H1 (cell line): Measurements from ENCODE around the gene HSCB. TPM values are rescaled to one million over a fixed set of nuclear protein-coding genes. Genes with fewer than 3 reads are reported as not detected.

Experiments used
- CEBPB ChIP-seq: IDR thresholded peaks from 2 replicates; pipeline ENCODE4 v1.6.1; 2012; ENCODE audit warnings: low read depth, low read length
- EP300 ChIP-seq, 2 experiments: IDR thresholded peaks; 1 replicate in 1 of 2; 2 replicates in 1 of 2; pipeline ENCODE4 v1.6.1; 2011 to 2012; ENCODE audit warnings: low read depth in 2 of 2, low read length in 2 of 2, mild to moderate bottlenecking in 2 of 2, borderline replicate concordance in 1 of 2, inconsistent platforms in 1 of 2, moderate library complexity in 1 of 2
- JUN ChIP-seq: IDR thresholded peaks from 2 replicates; pipeline ENCODE4 v1.6.1; 2011; ENCODE audit warnings: low read depth, mild to moderate bottlenecking, improper control_type of control experiment, low read length
- KDM1A ChIP-seq: fragments of 200-600, 300-600 bp; sonication (generic); IDR thresholded peaks from 2 replicates; pipeline ENCODE4 v1.7.1; 2016; ENCODE audit warnings: mild to moderate bottlenecking, low read length, borderline replicate concordance
- KDM5A ChIP-seq: fragments of 200-600 bp; IDR thresholded peaks from 2 replicates; pipeline ENCODE4 v1.7.1; 2012; ENCODE audit warnings: mild to moderate bottlenecking, low read length, inconsistent platforms, mixed read lengths
- NRF1 ChIP-seq: IDR thresholded peaks from 2 replicates; pipeline ENCODE4 v1.6.1; 2011; ENCODE audit warnings: mild to moderate bottlenecking, low read depth, low read length, improper control_type of control experiment
- RAD21 ChIP-seq, 2 experiments: IDR thresholded peaks in 1 of 2; conservative IDR thresholded peaks in 1 of 2; 2 replicates each; pipeline ENCODE4 v1.6.1; 2011; ENCODE audit warnings: low read depth in 2 of 2, low read length in 2 of 2, improper control_type of control experiment in 1 of 2, inconsistent platforms in 1 of 2, mild to moderate bottlenecking in 1 of 2, moderate library complexity in 1 of 2
- SUZ12 ChIP-seq: fragments of 200-600 bp; sonication (generic); IDR thresholded peaks from 2 replicates; pipeline ENCODE4 v1.6.1; 2012; ENCODE audit warnings: mild to moderate bottlenecking, inconsistent platforms, low read length, moderate library complexity, mixed read lengths
- polyA plus RNA-seq, 7 experiments: library from polyadenylated mRNA; depleted of rRNA in 3 of 7; stranded (reverse) in 5 of 7; unstranded in 2 of 7; fragments of >200 nt in 5 of 7; fragments of 200-250 nt in 2 of 7; gene quantifications; 1 replicate in 5 of 7; 2 replicates in 1 of 7; 4 replicates in 1 of 7; pipeline versions ENCODE4 v1.2.1 to v1.2.3, GENCODE V29; 2011 to 2013; ENCODE audit warnings: missing spikeins in 2 of 7, mixed read lengths in 2 of 7
- total RNA-seq: library from RNA; stranded (reverse); fragmentation: NEBNext Ultra II Directional; extraction: Animal tissue kit (Norgen Biotek cat#: 25700); gene quantifications from 2 replicates; pipeline ENCODE4 v1.2.1, GENCODE V29; 2021

HSCB gene
- total and polyA plus RNA-seq, 2 of the 8 experiments (the other 6 are each of a cell fraction or from before 2014, with no cell fraction given) = 14.7 to 16.6 TPM

GRCh38 chr22:28706845-28707244, 35.0 kb upstream of the HSCB start (continued):
- TF ChIP-seq NRF1 (no peak), KDM1A (no peak), SUZ12 (no peak), EP300 (IDR thresholded peaks at IDR 0.05; ENCODE audit: borderline replicate concordance in 1 of 2, low read depth in 2 of 2, low read length in 2 of 2) (no peak), CEBPB (no peak), KDM5A (no peak), JUN (no peak), RAD21 (IDR thresholded peaks at IDR 0.05 in 1 of 2, conservative IDR thresholded peaks at IDR 0.05 in 1 of 2; ENCODE audit: low read depth in 2 of 2, low read length in 2 of 2) (no peak)
